ENCODE measurements around the gene LRRN2.

Gene LRRN2

DNA sequence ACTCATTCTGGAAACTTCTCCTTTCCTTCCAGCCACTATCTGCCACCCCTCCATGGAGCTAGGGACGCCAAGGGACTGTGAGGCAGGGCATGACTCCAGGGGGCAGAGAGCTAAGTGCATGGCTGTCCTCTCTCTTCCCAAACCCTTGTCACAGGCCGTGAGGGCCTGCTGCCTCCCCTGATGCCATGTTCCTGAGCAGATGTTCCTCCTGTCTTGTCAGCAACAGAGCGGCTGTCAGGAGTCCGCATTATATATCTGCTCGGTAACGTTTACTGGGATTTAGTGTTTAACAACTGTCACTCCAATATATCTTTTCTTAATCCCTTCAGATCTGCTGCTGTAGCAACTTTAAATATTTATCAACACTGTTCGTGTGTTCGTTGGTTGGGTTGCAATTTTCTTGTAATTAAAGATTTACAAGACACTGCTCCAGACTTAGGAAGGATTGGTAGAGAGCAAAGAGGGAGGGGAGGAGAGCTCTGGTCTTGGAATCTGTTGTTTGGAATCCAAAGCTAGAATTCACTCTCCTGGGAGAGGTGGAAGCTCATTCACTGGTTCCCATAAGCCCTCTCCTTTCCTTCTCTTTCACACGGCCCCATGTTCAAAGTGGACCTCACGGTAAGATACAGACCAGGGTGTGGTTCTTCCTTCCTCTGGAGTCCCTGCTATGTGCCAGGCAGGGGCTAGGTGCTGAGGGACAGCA lies 93.1 kb downstream of the LRRN2 start:
- no peak for DNase-seq

DNA sequence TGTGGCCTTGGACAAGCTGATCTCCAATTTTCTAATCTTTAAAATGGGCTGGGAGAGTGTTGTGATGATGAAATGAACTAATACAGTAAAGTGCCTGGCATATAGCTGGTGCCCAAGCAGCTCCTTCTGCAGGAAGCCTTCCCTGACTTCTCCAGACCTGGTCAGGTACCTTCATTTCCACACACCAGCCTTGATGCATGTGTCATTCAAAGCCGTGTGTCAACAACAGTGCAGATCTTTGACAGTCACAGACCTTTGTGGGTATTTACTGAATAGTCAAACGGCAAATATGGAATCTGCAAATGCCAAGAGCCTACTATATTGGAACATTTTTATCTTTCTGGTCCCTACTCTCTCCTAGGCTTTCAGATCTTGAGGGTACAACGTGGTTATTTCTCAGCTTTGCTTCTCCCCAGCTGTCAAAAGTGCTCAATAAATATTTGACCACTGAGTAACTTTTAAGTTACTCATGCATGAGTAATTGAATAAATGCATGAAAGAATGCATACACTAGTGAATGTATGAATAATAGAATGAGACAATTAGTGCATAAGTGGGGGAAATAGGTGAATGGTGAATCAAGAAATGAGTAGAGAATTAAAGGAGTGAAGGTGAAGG lies 94.0 kb downstream of the LRRN2 start:
- no peak for DNase-seq

DNA sequence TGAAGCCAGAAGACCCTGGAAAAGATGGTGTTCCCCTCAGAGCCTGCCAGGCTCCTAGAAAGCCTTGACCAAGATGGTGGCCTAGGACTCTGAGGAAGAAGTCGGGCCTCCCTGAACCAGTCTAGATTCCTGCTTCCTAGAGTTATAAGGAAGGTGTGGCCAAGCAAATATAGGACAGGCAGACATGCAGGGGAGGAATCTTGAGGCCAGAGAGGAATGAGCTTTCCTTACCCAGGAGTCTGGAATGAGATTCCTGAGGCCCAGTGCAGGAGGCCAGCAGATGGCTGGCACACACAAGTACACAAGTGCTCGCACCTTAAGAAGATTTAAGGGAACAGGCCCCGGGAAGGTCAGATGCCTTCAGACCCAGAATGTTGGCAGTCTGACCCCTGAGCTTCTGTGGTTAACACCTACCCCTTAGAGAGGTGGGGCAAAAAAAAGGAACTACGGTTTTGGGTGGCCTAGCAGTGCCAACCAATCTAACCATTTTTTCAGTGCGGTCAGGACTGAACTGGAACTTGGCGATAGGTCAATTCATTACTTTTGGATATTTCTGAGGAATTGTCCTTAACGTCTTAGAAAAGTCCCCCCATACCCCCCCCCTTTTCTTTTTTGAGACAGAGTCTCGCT lies 96.0 kb downstream of the LRRN2 start:
- DNase-seq, result no peak

DNA sequence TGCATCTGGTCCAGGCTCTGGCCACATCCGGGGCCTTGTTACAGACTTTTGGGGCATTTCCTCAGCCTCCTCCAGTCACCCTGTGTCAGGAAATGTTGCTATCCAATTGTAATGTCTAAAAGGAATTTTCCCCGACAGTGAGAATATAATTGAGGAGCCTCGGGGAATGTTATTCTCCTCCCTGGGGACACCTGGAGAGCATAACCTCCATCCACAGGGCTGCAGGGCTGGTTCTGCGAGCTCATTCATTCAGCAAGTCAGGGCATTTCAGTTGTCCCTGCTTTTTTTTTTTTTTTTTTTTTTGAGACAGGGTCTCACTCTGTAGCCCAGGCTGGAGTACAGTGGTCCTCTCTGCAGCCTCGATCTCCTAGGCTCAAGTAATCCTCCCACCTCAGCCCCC lies 96.7 kb downstream of the LRRN2 start:
- no peak for DNase-seq

DNA sequence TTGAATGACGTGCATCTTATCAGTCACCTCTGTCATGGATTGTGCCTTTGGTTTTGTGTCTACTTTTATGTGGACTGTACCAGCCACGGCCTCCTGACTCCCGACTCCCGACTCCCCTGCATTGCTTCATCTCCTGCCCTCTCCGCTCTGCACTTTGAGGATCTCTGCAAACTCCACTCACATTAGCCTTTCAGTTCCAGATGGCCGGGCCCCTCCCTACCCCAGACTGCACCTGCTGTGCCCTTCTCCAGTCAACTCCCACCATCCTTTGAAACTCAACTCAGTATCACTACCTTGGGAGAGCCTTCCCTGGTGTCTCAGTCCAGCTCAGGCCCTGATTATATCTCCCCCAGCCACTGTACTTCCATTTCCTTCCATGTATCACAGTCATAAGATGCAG lies 97.9 kb downstream of the LRRN2 start:
- DNase-seq, result no peak

DNA sequence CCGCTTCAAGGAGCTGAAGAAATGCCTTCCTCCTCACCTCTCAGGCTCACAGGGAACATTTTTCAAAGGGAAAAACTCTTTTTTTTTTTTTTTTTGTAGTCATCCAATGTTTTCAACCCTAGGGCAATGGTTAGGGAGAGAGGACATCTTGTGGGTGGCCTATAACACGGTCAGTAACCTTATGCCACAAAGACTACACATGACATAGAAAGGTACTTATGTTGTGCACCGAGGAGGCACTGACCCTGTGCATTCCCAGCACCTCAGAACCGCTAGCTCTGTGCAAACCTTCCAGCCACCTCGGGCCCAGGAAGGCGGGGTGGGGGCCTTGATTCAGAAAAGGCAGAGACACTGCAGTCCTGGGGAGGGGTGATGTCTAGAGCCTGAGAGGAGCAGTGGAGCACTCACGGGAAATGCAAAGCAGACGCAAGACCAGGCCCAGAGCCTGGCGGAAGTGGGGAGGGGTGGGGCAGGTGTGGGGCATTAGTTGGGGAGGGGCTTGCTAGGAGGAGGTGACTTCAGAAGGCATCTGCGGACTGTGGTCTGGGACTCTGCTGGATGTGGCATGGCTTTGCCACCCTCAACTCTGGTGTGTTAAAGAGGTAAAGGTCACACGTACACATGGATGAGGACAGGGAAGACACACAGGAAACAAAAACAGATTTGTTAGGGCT lies 100.7 kb downstream of the LRRN2 start:
- no peak for DNase-seq

DNA sequence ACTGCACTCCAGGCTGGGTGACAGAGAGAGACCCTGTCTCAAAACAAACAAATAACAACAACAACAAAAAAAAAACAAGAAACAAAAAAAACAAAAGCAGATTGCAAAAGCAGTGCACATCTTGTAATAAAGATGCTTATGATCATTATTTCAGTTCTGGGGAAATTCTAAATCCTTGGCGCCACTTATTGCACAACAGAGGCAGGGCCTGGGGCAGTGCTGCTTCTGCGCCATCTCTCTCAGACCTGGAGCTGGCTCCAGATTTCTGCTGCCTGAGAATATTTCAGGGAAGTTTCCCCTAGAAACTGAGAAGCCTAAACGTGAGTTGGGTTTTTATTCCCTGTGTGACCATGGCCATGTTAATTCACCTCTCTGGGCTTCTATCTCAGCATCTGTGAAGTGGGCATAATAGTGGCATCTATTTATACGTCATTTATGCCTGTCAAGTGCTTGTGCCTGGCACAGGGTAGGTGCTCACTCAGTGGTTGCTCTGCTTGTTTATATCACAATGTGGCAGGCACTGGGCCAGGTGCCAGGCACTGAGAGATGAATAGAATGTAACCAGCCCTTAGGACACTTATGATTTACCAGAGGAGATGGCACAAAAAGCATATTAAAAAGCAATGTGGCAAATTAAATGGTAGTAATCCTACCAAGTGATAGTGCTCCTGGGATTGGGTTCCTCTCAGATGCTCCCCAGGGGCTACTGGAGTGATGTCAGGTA lies 101.5 kb downstream of the LRRN2 start:
- no peak for DNase-seq

DNA sequence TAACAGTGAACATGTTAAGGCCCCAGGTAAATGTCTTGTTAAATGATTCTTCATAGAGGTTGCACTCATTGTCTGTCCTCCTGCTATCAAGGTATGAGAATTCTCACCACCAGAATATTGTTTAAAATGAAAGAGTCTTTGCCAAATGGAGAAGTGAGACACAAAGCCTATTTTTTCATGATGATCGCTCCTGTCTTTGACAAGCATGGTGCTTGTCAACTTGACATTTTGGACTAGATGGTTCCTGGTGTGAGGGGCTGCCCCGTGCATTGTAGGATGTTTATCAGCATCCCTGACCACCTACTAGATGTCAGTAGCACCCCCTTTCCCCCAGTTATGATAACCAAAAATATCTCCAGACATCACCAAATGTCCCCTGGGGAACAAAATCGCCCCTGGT lies 103.8 kb downstream of the LRRN2 start:
- DNase-seq, result no peak

DNA sequence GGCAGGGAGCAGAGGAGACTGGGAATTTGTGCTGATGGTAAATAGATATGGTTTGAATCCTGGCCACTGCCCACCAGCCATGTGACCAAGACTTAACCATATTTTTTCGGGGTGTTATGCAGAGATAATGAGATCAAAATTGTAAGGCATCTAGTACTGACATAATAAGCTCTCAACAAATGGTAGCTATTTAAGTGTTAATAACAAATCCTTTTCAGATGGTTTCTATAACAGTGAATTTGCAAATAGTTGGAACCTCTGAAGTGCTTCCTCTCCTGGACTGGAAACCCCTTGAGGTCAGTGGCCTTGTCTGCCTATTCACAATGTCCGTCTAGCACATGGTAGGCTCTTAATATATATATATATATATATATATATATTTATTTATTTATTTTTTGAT lies 104.7 kb downstream of the LRRN2 start:
- DNase-seq, result no peak

DNA sequence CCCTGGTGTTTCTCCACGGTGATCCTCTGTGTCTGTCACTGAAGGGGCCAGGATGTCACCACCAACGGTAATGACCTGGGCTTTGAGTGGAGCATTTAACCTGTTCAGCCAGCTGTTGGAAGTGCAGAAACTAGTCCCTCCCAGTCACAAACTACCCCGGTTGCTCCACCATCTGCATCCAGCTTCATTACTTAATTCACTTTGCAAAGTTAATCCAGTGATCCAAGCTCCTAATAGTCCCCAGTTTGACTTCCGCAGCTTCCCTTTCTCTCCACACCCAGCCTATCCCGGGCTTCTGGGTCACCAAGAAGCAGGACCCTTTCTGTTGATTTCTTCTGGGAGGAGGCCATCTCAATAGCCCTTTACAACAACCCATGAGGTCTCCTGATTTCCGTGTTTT lies 105.9 kb downstream of the LRRN2 start:
- DNase-seq, result no peak

DNA sequence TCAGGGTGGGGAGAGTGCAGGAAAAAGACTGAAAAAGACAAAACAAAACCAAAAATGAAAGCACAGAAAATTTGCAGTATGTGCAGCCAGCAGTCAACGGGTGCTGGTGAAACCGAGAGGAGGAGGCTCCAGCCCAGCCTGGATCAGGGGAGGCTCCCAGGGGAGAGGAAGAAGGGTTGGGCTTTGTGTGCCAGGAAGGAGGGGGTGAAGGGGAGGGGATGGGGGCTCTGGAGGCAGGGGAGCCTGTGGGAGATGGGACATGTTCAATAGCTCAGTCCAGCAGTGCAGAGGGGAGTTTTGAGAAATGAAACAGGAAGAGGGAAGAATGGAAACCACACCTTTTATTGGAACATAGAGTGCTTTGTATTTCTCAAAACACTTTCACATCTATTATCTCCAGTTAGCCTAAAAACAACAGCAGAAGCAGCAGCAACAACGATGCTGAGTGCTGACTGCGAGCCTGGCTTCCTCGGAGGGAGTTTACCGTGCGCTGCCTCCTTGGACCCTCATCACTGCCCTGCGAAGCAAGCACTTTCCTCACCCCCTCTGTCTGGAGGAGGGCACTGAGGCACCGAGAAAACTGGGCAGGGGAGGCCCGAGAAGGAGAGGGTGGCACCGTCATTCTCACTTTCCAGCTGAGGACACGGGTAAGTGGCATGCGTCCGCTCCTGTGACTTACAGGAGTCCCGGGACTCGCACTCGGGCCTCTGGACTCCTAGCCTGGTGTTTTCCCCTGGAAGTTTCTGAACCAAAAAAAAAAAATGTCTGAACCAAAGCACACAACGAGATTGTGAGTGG lies 106.5 kb downstream of the LRRN2 start:
- DNase-seq, result no peak

DNA sequence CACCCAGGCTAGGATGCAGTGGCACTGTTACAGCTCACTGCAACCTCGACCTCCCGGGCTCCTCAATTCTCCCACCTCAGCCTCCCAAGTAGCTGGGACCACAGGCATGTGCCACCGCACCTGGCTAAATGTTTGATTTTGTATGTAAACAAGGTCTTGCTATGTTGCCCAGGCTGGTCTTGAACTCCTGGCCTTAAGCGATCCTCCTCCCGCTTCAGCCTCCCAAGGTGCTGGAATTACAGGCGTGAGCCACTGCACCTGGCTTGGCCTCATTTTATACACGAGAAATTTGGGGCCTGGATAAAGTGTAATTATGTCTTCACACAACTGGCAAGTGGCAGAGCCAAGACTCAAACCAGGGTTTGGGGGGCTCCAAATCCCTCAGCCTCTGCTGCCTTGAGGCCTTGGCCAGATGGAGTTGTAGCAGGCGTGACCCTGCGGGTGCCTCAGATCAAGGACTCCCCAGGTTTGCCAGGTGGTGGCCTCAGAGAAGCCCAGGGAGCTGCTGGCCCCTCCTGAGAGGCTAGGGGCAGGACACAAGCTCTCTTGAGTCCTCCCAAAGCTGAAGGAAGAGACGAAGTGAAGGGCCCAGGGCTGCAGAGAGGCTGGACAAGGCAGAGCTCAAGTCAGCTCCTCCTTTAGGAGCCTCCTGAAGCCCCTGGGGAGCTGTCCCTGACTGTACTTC lies 107.6 kb downstream of the LRRN2 start:
- no peak for DNase-seq

DNA sequence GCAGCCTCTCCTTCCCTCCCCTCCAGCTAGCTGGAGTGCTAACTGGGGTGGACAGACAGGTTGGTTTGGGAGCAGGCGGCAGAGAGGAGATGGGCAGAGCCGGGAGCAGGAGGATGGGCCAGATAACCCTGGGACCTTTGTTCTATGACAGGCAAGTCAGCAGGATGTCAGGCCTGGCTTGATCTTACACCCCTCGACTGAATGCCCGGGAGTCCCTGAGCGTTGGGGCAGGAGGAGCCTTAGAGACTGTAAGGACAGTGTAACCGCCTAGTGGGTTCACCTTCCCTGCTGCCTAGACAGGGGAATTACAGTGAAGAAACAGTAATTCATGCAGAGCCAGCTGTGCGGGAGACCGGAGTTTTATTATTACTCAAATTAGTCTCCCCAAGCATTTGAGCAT lies 109.1 kb downstream of the LRRN2 start:
- no peak for DNase-seq

DNA sequence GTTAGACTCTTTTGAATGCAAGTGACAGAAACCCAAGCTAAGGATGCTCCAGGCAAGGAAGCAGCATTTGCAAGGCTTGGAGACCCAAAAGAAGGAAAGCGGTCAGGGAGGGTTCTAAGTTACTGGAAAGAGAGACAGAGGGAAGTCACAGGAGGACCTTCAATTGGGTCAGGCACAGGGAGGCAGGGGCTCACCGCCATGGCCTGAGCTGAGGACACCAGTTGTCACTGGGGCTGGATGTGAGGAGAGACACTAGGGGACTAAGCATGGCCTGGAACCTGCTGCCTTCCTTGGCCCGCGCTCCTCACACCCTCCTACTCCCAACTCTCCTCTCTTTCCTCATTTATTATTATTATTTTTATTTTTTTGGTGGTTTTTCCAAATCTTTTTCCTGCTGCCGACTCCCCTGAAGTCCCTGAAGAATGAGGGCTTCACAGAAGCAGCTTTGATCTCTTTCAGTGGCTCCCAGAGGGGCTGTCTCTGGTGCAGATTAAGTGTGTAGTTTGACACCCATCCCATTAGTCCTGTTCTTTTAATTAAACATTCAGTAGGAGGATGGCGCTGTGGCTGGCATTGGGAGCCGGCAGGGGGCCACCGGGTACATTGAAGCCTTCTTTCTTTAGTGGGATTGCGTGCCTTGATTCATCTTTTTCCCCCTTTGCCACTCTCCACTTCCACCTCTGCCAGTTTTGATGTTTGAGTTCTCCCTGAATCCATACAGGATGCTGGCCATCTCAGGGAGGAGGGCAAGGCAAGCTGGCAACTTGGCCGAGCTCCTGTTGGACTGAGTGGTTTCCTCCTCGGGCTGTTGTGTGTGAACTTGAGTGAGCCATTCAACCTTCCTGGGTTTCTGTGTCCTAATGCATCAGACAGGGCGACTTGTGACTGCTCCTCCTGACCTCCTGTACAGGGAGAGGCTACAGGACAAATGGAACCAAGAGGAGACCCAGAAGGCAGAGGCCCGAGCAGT lies 110.0 kb downstream of the LRRN2 start:
- no peak for DNase-seq

DNA sequence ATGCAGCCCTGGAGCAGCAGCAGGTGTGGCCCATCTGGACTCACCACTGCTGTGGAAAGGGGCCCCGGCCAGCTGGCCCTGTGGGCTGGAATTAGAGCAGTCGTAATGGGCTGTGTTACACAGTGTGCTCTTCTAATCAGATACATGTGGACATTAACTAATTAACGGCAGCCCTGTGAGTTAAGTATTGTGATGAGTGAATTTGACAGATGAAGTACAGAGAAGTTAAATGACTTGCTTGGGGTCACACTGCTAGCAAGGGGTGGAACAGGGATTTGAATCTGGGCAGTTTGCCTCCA lies 110.7 kb downstream of the LRRN2 start:
- DNase-seq, result no peak

DNA sequence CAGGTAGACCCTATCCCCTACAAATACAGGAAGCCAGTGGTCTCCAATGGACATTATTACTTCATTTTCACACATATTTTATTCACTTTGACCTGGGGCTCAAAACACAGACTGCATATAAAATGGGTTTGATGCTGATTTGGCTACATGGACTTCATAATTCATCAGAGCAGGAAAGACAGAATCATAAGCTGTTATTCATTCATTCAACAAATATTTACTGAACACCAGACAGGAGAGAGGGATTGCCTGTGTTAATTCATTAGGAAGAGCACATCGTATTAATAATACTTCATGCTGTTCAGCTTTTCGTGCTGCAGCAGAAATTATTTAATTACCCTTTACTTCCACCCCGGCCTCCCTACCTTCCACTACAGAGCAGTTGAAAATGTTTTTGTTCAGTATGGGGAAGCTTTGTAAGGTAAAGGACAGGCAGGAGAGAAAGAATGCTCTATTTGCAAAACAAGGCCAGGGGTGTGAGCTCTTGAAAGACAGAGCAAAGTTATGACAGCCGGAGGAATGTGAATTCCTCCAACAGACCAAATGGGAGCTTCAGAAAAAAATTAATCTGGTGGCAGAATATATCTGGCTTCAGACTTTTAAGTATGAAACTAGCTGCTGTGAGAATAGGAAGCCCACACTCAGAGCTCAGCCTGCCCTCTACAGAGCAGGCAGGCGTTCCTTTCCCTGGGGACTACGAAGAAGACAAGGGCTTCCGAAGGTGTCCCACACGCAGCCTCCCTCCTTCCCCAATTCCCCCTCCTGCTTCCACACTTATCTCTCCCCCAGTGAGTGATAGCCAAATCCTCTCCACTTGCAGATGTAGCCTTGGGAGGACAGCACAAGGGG lies 111.3 kb downstream of the LRRN2 start:
- DNase-seq, result no peak

DNA sequence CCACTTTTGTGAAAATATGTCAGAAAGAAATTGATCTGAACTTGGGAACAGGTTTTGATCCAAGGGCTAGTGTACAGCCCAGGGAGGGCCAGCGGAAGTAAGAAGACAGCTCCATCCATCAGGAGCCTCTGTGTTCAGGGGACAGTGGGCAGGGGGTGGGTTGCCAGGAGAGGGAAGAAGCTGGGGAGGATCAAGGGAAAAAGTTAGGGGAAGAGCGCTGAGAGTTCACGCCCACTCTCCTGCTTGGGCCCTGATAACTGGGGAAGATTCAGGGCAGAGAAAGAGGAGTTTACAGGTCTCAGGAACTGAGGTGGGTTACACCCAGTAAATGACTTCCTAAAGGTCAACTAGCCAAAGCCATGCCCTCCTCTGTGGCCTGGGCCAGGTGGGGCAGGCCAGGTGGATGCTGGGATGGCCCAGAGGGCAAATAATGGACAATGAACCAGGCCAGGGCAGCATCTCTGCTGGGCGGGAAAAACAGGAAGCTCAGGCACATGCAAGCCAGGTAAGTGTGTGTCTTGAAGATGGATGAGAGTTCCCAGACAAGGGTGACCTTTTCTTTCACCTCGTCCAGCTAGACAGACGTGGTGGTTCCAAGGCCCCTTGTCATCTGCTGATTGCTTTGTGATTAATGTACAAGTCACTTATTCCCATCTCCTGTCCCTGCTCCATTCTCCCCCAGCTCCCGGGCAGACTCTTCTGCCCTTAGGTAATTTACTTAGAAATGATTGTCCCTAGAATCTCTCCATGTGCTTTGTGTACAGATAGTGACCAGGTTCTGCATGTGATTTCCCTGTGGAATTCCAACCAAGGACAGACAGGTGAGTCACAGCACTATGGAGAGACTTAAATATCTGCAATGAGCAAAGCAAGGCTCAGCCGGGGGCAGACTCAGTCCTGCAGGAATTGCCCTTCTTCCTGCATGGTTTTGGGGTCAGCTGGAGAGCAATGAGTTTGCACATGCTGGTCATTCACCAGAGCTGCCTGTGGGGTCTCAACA lies 112.3 kb downstream of the LRRN2 start:
- DNase-seq, result no peak

DNA sequence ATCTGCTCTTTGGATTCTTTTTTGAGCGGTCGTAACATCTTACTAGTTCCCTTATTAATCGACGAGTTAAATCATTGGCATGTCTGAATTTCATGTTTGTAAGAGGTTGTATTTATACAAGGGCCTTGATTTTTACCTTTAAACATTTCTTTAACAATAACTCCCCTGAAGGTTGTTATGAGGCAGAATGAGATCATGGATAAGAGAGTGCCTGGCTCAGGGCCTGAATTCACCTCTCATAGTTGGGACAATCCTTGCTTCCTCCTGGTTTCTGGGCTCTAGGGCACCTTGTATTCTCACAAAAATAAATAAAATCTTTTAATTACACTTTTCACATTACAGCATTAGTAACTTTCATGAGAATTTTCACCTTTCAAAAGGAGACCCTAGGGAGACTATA lies 113.9 kb downstream of the LRRN2 start:
- DNase-seq, result no peak

DNA sequence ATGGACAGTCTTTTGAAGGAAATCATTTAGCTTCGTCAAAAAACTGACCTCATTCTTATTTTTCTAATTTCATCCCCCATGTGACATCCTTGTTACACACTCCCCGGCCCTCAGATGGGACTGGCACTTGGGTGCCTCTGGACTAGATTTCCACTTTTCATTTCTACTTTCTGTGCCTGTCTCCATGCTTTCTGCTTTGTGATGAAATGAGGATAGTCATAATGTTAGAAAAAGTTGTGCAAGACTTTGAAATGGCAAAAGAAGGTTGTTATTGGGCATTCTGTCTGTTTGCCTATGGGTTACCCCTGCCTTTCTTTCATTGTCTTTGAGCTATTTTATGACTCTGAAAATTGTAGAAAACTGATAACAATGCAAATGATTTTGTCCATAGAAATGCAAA lies 114.4 kb downstream of the LRRN2 start:
- DNase-seq, result no peak
